ENCODE data around the gene MRPL16. TPM values are rescaled to one million over a fixed set of nuclear protein-coding genes. Genes with fewer than 3 reads are reported as not detected.

Gene MRPL16
- total RNA-seq, 1 donor from 2014 or later: 34.5 TPM

DNA sequence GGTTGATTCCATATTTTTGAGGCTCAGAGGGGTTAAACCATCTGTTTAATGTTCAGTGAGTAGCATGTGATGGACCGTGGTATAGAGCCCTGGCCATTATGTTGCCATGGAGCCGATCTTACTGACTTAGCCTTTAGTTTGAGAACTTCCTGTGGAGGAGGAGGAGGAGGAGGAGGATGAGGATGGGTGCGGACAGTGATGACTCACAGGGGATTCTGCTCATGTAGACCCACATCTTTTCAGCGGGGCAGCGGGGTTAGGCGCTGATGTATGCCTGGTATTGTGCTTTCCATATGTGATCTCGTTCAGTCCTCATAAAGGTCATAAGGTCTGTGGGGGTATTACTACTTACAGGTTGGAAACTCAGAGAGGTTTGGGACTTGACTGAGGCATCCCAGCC, 41.5 kb downstream of the MRPL16 start:
- no peak for TF ChIP-seq CTCF (IDR thresholded peaks at IDR 0.05; ENCODE audit: insufficient read depth, low read length, poor library complexity, severe bottlenecking)
- Histone ChIP-seq H3K27me3 (ENCODE audit: control insufficient read depth, insufficient read depth, low read length) (no peaks in the 10 kb centered on the region), H3K4me3 (ENCODE audit: low read depth, low read length) (no peak overlapping the region), H3K36me3 (ENCODE audit: control insufficient read depth, insufficient read depth, low read length) (no peaks in the 10 kb centered on the region)
- no peak for DNase-seq (ENCODE audit: low read depth)

GRCh38 chr11:59767225-59767611, 43.4 kb downstream of the MRPL16 start:
- Histone ChIP-seq H3K36me3 (ENCODE audit: control insufficient read depth, insufficient read depth, low read length) (no peaks in the 10 kb centered on the region), H3K27me3 (ENCODE audit: control insufficient read depth, insufficient read depth, low read length) (no peaks in the 10 kb centered on the region), H3K4me3 (ENCODE audit: low read depth, low read length) (no peak overlapping the region)
- no peak for TF ChIP-seq CTCF (IDR thresholded peaks at IDR 0.05; ENCODE audit: insufficient read depth, low read length, poor library complexity, severe bottlenecking)
- no peak for DNase-seq (ENCODE audit: low read depth)

GRCh38 chr11:59766542-59767224, 43.9 kb downstream of the MRPL16 start:
- no peak overlapping the region for H3K4me3 ChIP-seq (ENCODE audit: low read depth, low read length)
- no peak for DNase-seq (ENCODE audit: low read depth)
- TF ChIP-seq CTCF (IDR thresholded peaks at IDR 0.05; ENCODE audit: insufficient read depth, low read length, poor library complexity, severe bottlenecking): no peak
- no peaks in the 10 kb centered on the region for H3K27me3 ChIP-seq (ENCODE audit: control insufficient read depth, insufficient read depth, low read length)
- H3K36me3 ChIP-seq (ENCODE audit: control insufficient read depth, insufficient read depth, low read length): no peaks in the 10 kb centered on the region

DNA sequence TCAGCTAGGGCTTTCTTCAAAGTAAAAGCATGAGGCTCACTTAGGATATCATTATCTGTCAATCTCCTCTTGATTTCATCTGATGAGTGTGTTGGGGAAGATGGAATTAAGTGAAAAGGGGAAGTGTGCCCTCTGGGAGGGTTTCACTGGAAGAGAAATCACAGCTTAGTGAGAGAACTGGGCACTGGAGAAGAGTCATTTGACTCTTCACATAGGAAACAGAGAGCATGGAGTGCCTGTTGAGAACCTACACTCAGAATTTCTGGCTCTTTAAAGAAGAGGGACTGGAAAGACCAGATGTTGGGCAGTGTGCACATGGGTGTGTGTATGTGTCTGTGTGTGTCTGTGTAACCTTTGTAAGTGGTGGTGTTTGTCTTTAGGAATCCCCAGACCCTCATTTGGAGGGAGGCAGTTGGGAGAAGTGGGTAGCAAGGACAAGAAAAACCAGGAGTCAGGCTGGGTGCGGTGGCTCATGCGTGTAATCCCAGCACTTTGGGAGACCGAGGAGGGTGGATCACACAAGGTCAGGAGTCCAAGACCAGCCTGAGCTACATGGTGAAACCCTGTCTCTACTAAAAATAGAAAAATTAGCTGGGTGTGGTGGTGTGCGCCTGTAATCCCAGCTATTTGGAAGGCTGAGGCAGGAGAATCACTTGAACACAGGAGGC, 45.4 kb downstream of the MRPL16 start:
- Histone ChIP-seq H3K4me3 (ENCODE audit: low read depth, low read length) (no peak overlapping the region), H3K27me3 (ENCODE audit: control insufficient read depth, insufficient read depth, low read length) (no peaks in the 10 kb centered on the region), H3K36me3 (ENCODE audit: control insufficient read depth, insufficient read depth, low read length) (no peaks in the 10 kb centered on the region)
- no peak for DNase-seq (ENCODE audit: low read depth)
- TF ChIP-seq CTCF (IDR thresholded peaks at IDR 0.05; ENCODE audit: insufficient read depth, low read length, poor library complexity, severe bottlenecking): no peak

DNA sequence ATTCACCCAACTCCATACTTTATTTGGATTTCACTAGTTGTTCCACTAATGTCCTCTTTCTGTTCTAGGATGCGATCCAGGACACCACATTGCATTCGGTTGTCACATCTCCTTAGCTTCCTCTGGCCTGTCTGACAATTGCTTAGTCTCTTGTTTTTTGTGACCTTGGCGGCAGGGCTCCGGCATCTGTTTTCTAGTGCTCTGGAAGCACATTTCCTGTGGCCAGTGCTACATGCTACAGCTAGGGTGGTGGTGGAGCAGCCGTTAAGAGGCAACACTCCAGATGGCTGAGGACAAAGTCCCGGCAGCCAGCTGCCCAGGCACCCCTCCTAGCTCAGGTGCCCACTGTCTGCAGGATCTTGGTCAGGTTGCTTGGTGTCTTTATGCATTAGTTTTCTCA, 48.6 kb downstream of the MRPL16 start:
- Histone ChIP-seq H3K4me3 (ENCODE audit: low read depth, low read length) (no peak overlapping the region), H3K36me3 (ENCODE audit: control insufficient read depth, insufficient read depth, low read length) (peaks cover 1% of the 10 kb centered on the region), H3K27me3 (ENCODE audit: control insufficient read depth, insufficient read depth, low read length) (no peaks in the 10 kb centered on the region)
- TF ChIP-seq CTCF (IDR thresholded peaks at IDR 0.05; ENCODE audit: insufficient read depth, low read length, poor library complexity, severe bottlenecking): no peak
- no peak for DNase-seq (ENCODE audit: low read depth)

- peaks cover 1% of the 10 kb centered on the region for H3K36me3 ChIP-seq (ENCODE audit: control insufficient read depth, insufficient read depth, low read length)
- DNase-seq (ENCODE audit: low read depth): no peak
Measured at GRCh38 chr11:59760771-59761170, 49.8 kb downstream of the MRPL16 start.

More at GRCh38 chr11:59760771-59761170, 49.8 kb downstream of the MRPL16 start:
- no peak for TF ChIP-seq CTCF (IDR thresholded peaks at IDR 0.05; ENCODE audit: insufficient read depth, low read length, poor library complexity, severe bottlenecking)
- no peaks in the 10 kb centered on the region for H3K27me3 ChIP-seq (ENCODE audit: control insufficient read depth, insufficient read depth, low read length)
- no peak overlapping the region for H3K4me3 ChIP-seq (ENCODE audit: low read depth, low read length)
